A549 (cell line): ENCODE results near the gene TAF11L8.

ENCODE experiments used
- CHD2 ChIP-seq: fragments of 150-350 bp; IDR thresholded peaks from 2 replicates; pipeline ENCODE4 v1.6.1; 2014; ENCODE audit warnings: low read length; ENCODE audit not compliant: partially characterized antibody
- CTCF ChIP-seq: fragments of >200 bp; sonication (Bioruptor Twin); formaldehyde crosslinking; IDR thresholded peaks from 3 replicates; pipeline ENCODE4 v1.5.1; 2016
- EP300 ChIP-seq, 2 experiments: fragments of >200 bp; sonication (Bioruptor Twin); formaldehyde crosslinking; IDR thresholded peaks; 2 replicates in 1 of 2; 3 replicates in 1 of 2; pipeline ENCODE4 v1.6.1; 2016 to 2017
- HDAC2 ChIP-seq: fragments of 200-600 bp; sonication (generic); IDR thresholded peaks from 2 replicates; pipeline ENCODE4 v1.6.1; 2016
- MAX ChIP-seq: IDR thresholded peaks from 2 replicates; pipeline ENCODE4 v1.6.1; 2012
- PBX3 ChIP-seq: IDR thresholded peaks from 2 replicates; pipeline ENCODE4 v1.6.1; 2012
- REST ChIP-seq: fragments of 200-600 bp; sonication (generic); IDR thresholded peaks from 2 replicates; pipeline ENCODE4 v1.6.1; 2016; ENCODE audit warnings: antibody characterized with exemption, mild to moderate bottlenecking, moderate library complexity
- SREBF2 ChIP-seq: fragments of 450-650 bp; IDR thresholded peaks from 2 replicates; pipeline ENCODE4 v1.6.1; 2014; ENCODE audit warnings: mild to moderate bottlenecking, moderate library complexity
- USF2 ChIP-seq: fragments of 450-650 bp; IDR thresholded peaks from 2 replicates; pipeline ENCODE4 v1.6.1; 2014; ENCODE audit warnings: antibody characterized with exemption

- TF ChIP-seq HDAC2, result no peak
- TF ChIP-seq MAX, result no peak
- no peak for TF ChIP-seq REST
- no peak for TF ChIP-seq CTCF
- TF ChIP-seq PBX3, result no peak
- no peak for TF ChIP-seq USF2
- TF ChIP-seq EP300 (IDR thresholded peaks at IDR 0.05), result no peak
- no peak for TF ChIP-seq SREBF2
- no peak for TF ChIP-seq CHD2
These were observed 28.6 kb upstream of the TAF11L8 start for GRCh38 chr5:17619354-17619753.
